ENCODE results near the gene PLA2G1B. TPM values are rescaled to one million over a fixed set of nuclear protein-coding genes. Genes with fewer than 3 reads are reported as not detected.

PLA2G1B gene
- total and polyA plus RNA-seq, 2 of the 13 experiments (the other 11 are each of a cell fraction or from before 2014, with no cell fraction given): 0.33 to 1.4 TPM

- TF ChIP-seq ZNF572 (CRISPR knock-in tag; IDR thresholded peaks at IDR 0.05) (no peak), BHLHE40 (IDR thresholded peaks at IDR 0.05; ENCODE audit: low read length) (no peak), ZNF232 (CRISPR knock-in tag; IDR thresholded peaks at IDR 0.05; ENCODE audit: borderline replicate concordance) (peak; percentile 95), ZNF747 (CRISPR knock-in tag; IDR thresholded peaks at IDR 0.05; ENCODE audit: borderline replicate concordance) (peak; percentile 71), MLLT10 (CRISPR knock-in tag; IDR thresholded peaks at IDR 0.05) (no peak), NFKBIZ (CRISPR knock-in tag; IDR thresholded peaks at IDR 0.05) (no peak), ZNF496 (CRISPR knock-in tag; IDR thresholded peaks at IDR 0.05; ENCODE audit: insufficient replicate concordance) (no peak), ATRX (CRISPR knock-in tag; IDR thresholded peaks at IDR 0.05; ENCODE audit: borderline replicate concordance) (no peak), ZNF674 (CRISPR knock-in tag; IDR thresholded peaks at IDR 0.05; ENCODE audit: low read depth) (no peak), SAP130 (CRISPR knock-in tag; IDR thresholded peaks at IDR 0.05; ENCODE audit: low read depth) (peak; percentile 85), ZSCAN12 (CRISPR knock-in tag; IDR thresholded peaks at IDR 0.05) (0 out of 2 replicates have a peak, but pooled peaks have one; percentile 40), MTERF4 (CRISPR knock-in tag; IDR thresholded peaks at IDR 0.05) (no peak), SMARCC2 (IDR thresholded peaks at IDR 0.05) (no peak), CBFB (CRISPR knock-in tag; IDR thresholded peaks at IDR 0.05) (peak; percentile 49; the same call in 1 of the 2 replicates), TMF1 (CRISPR knock-in tag; IDR thresholded peaks at IDR 0.05; ENCODE audit: low read depth) (peak; percentile 63; the same call in 1 of the 2 replicates), ZNF607 (CRISPR knock-in tag; IDR thresholded peaks at IDR 0.05; ENCODE audit: borderline replicate concordance) (no peak), ZNF260 (CRISPR knock-in tag; IDR thresholded peaks at IDR 0.05; ENCODE audit: borderline replicate concordance, low read depth) (no peak)
- TF ChIP-seq, protein P1, sequence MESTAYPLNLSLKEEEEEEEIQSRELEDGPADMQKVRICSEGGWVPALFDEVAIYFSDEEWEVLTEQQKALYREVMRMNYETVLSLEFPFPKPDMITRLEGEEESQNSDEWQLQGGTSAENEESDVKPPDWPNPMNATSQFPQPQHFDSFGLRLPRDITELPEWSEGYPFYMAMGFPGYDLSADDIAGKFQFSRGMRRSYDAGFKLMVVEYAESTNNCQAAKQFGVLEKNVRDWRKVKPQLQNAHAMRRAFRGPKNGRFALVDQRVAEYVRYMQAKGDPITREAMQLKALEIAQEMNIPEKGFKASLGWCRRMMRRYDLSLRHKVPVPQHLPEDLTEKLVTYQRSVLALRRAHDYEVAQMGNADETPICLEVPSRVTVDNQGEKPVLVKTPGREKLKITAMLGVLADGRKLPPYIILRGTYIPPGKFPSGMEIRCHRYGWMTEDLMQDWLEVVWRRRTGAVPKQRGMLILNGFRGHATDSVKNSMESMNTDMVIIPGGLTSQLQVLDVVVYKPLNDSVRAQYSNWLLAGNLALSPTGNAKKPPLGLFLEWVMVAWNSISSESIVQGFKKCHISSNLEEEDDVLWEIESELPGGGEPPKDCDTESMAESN (CRISPR knock-in tag; conservative IDR thresholded peaks at IDR 0.05): 0 out of 2 replicates have a peak, but pooled peaks have one; percentile 49
- TF ChIP-seq, protein P2, sequence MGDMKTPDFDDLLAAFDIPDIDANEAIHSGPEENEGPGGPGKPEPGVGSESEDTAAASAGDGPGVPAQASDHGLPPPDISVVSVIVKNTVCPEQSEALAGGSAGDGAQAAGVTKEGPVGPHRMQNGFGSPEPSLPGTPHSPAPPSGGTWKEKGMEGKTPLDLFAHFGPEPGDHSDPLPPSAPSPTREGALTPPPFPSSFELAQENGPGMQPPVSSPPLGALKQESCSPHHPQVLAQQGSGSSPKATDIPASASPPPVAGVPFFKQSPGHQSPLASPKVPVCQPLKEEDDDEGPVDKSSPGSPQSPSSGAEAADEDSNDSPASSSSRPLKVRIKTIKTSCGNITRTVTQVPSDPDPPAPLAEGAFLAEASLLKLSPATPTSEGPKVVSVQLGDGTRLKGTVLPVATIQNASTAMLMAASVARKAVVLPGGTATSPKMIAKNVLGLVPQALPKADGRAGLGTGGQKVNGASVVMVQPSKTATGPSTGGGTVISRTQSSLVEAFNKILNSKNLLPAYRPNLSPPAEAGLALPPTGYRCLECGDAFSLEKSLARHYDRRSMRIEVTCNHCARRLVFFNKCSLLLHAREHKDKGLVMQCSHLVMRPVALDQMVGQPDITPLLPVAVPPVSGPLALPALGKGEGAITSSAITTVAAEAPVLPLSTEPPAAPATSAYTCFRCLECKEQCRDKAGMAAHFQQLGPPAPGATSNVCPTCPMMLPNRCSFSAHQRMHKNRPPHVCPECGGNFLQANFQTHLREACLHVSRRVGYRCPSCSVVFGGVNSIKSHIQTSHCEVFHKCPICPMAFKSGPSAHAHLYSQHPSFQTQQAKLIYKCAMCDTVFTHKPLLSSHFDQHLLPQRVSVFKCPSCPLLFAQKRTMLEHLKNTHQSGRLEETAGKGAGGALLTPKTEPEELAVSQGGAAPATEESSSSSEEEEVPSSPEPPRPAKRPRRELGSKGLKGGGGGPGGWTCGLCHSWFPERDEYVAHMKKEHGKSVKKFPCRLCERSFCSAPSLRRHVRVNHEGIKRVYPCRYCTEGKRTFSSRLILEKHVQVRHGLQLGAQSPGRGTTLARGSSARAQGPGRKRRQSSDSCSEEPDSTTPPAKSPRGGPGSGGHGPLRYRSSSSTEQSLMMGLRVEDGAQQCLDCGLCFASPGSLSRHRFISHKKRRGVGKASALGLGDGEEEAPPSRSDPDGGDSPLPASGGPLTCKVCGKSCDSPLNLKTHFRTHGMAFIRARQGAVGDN (CRISPR knock-in tag; IDR thresholded peaks at IDR 0.05): no peak
- TF ChIP-seq, protein P3, sequence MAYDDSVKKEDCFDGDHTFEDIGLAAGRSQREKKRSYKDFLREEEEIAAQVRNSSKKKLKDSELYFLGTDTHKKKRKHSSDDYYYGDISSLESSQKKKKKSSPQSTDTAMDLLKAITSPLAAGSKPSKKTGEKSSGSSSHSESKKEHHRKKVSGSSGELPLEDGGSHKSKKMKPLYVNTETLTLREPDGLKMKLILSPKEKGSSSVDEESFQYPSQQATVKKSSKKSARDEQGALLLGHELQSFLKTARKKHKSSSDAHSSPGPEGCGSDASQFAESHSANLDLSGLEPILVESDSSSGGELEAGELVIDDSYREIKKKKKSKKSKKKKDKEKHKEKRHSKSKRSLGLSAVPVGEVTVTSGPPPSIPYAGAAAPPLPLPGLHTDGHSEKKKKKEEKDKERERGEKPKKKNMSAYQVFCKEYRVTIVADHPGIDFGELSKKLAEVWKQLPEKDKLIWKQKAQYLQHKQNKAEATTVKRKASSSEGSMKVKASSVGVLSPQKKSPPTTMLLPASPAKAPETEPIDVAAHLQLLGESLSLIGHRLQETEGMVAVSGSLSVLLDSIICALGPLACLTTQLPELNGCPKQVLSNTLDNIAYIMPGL (CRISPR knock-in tag; IDR thresholded peaks at IDR 0.05; ENCODE audit: borderline replicate concordance in 1 of 2, low read depth in 1 of 2): no peak
These were observed 34.7 kb downstream of the PLA2G1B start, which contains the start of gene RNU4-1 (continued) for GRCh38 chr12:120292661-120293531.
